ENCODE measurements around the gene SHPK.
A peak's percentile ranks its signal among the peaks of the same experiment; 100 is the strongest.

The SHPK gene

GRCh38 chr17:3626831-3627768, 8.9 kb downstream of the SHPK start:
- no peak for DNase-seq

- DNase-seq, result no peak
These were observed 13.0 kb downstream of the SHPK start for GRCh38 chr17:3622977-3623594.

GRCh38 chr17:3621146-3621720, 14.8 kb downstream of the SHPK start:
- no peak for DNase-seq

- DNase-seq, result peak in 1 of 2 donors; percentile 47
These were observed 20.7 kb downstream of the SHPK start for GRCh38 chr17:3615160-3615870.

GRCh38 chr17:3613124-3613523, 22.9 kb downstream of the SHPK start:
- DNase-seq, result no peak

- no peak for DNase-seq
These were observed 25.5 kb downstream of the SHPK start for GRCh38 chr17:3610523-3610922.

- DNase-seq, result no peak
These were observed 26.4 kb downstream of the SHPK start for GRCh38 chr17:3609689-3610088.

- DNase-seq, result no peak
These were observed 32.2 kb downstream of the SHPK start for GRCh38 chr17:3603870-3604259.

GRCh38 chr17:3603119-3603869, 32.8 kb downstream of the SHPK start:
- peak in 1 of 2 donors; percentile 4 for DNase-seq

- DNase-seq, result peak; percentile 53 to 58
These were observed 33.6 kb downstream of the SHPK start for GRCh38 chr17:3602499-3602898.

GRCh38 chr17:3600529-3601205, 35.4 kb downstream of the SHPK start:
- no peak for DNase-seq

- no peak for DNase-seq
These were observed 38.0 kb downstream of the SHPK start for GRCh38 chr17:3598078-3598477.

GRCh38 chr17:3596804-3597464, 39.1 kb downstream of the SHPK start:
- no peak for DNase-seq

GRCh38 chr17:3594976-3595375, 41.1 kb downstream of the SHPK start:
- DNase-seq, result no peak

- DNase-seq, result no peak
These were observed 41.8 kb downstream of the SHPK start for GRCh38 chr17:3594051-3594800.

GRCh38 chr17:3593384-3593783, 42.7 kb downstream of the SHPK start:
- DNase-seq, result no peak

- DNase-seq, result no peak
These were observed 43.7 kb downstream of the SHPK start for GRCh38 chr17:3592216-3592860.

GRCh38 chr17:3590768-3591167, 45.3 kb downstream of the SHPK start:
- DNase-seq, result no peak

- no peak for DNase-seq
These were observed 45.8 kb downstream of the SHPK start for GRCh38 chr17:3590231-3590630.

- DNase-seq, result no peak
These were observed 46.3 kb downstream of the SHPK start for GRCh38 chr17:3589784-3590183.

All from inflammatory macrophage (primary cell).